HG03280 (cell line): ENCODE data around the gene DHRS7.

ENCODE experiments used
- ATAC-seq: cut with Tn5 transposase; IDR thresholded peaks from one replicate; pipeline ENCODE4 v1.9.1; 2021; ENCODE audit warnings: mild to moderate bottlenecking, moderate library complexity; ENCODE audit not compliant: unreplicated experiment

The DHRS7 gene

GRCh38 chr14:60188115-60188514 is 22.9 kb upstream of the DHRS7 start:
- no peak for ATAC-seq

GRCh38 chr14:60184905-60185555 is 19.8 kb upstream of the DHRS7 start:
- ATAC-seq = no peak

GRCh38 chr14:60184146-60184904 is 19.1 kb upstream of the DHRS7 start:
- peak; percentile 46 for ATAC-seq

- ATAC-seq = peak; percentile 32
These were observed 18.5 kb upstream of the DHRS7 start for GRCh38 chr14:60183741-60184140.

GRCh38 chr14:60183138-60183537 is 17.9 kb upstream of the DHRS7 start:
- ATAC-seq = no peak

- ATAC-seq = no peak
These were observed 14.3 kb upstream of the DHRS7 start for GRCh38 chr14:60179431-60179869.

GRCh38 chr14:60178820-60179219 is 13.6 kb upstream of the DHRS7 start:
- no peak for ATAC-seq

GRCh38 chr14:60178164-60178563 is 13.0 kb upstream of the DHRS7 start:
- ATAC-seq = no peak

- no peak for ATAC-seq
These were observed 10.2 kb upstream of the DHRS7 start for GRCh38 chr14:60175255-60175902.

GRCh38 chr14:60174352-60175254 is 9.4 kb upstream of the DHRS7 start:
- no peak for ATAC-seq

GRCh38 chr14:60171690-60172089 is 6.5 kb upstream of the DHRS7 start:
- ATAC-seq = no peak

- ATAC-seq = no peak
These were observed 5.8 kb upstream of the DHRS7 start for GRCh38 chr14:60170948-60171347.

GRCh38 chr14:60169722-60170121 is 4.5 kb upstream of the DHRS7 start:
- ATAC-seq = no peak

- no peak for ATAC-seq
These were observed 944 bp upstream of the DHRS7 start for GRCh38 chr14:60166142-60166541.

GRCh38 chr14:60165547-60165876 is 314 bp upstream of the DHRS7 start:
- ATAC-seq = peak; percentile 9

GRCh38 chr14:60164404-60164711 is 840 bp downstream of the DHRS7 start:
- ATAC-seq = peak; percentile 10

GRCh38 chr14:60163693-60164092 is 1.5 kb downstream of the DHRS7 start:
- ATAC-seq = no peak

GRCh38 chr14:60161196-60162107 is 3.7 kb downstream of the DHRS7 start:
- no peak for ATAC-seq

GRCh38 chr14:60160422-60160821 is 4.8 kb downstream of the DHRS7 start:
- ATAC-seq = no peak

GRCh38 chr14:60154671-60155070 is 10.5 kb downstream of the DHRS7 start:
- ATAC-seq = no peak
